ENCODE results near the gene CCDC188. TPM values are rescaled to one million over a fixed set of nuclear protein-coding genes. Genes with fewer than 3 reads are reported as not detected.

CCDC188 gene
- total RNA-seq, 2 experiments from 2014 or later, result not detected

- H4K20me1 ChIP-seq (ENCODE audit: insufficient read depth, low read length), result no peaks in the 10 kb centered on the region
- H3K36me3 ChIP-seq (ENCODE audit: insufficient read depth, low read length), result no peaks in the 10 kb centered on the region
- intact Hi-C loops (cut with micrococcal nuclease; ENCODE audit: unreplicated experiment), result no loop called here
- no peaks in the 10 kb centered on the region for H3K4me1 ChIP-seq (ENCODE audit: insufficient read depth, low read length, poor library complexity, severe bottlenecking)
- no TSS peak for BruUV-seq (replicated peaks)
- TF ChIP-seq EZH2phosphoT487 (IDR thresholded peaks at IDR 0.05; ENCODE audit: borderline replicate concordance, low read depth, low read length) (no peak), CTCF (conservative IDR thresholded peaks at IDR 0.05; ENCODE audit: low read length) (no peak; the same call in 1 of the 2 replicates)
- no peak overlapping the region for H3K4me3 ChIP-seq (ENCODE audit: low read depth, low read length, poor library complexity, severe bottlenecking)
- no peaks in the 10 kb centered on the region for H3K9me3 ChIP-seq (ENCODE audit: low read length)
- ChIA-PET CTCF (ENCODE audit: unreplicated experiment) (no interaction called here), POLR2A (no interaction called here)
- H3K9me2 ChIP-seq (ENCODE audit: insufficient read depth, low read length), result no peaks in the 10 kb centered on the region
- H3K27ac ChIP-seq (ENCODE audit: low read depth, low read length, poor library complexity, severe bottlenecking), result no peak overlapping the region
- no peak overlapping the region for H3K4me2 ChIP-seq (ENCODE audit: low read length)
- H2AFZ ChIP-seq (ENCODE audit: low read length), result no peak overlapping the region
- no peaks in the 10 kb centered on the region for H3K79me2 ChIP-seq (ENCODE audit: insufficient read depth, low read depth, low read length)
- no peak for DNase-seq (ENCODE audit: low spot score)
Observed at GRCh38 chr22:20180245-20180630, 29.4 kb upstream of the CCDC188 start.

- no peaks in the 10 kb centered on the region for H4K20me1 ChIP-seq (ENCODE audit: insufficient read depth, low read length)
- H3K9me2 ChIP-seq (ENCODE audit: insufficient read depth, low read length), result no peaks in the 10 kb centered on the region
- DNase-seq (ENCODE audit: low spot score), result no peak
- H2AFZ ChIP-seq (ENCODE audit: low read length), result no peak overlapping the region
- H3K4me3 ChIP-seq (ENCODE audit: low read depth, low read length, poor library complexity, severe bottlenecking), result no peak overlapping the region
- no peaks in the 10 kb centered on the region for H3K36me3 ChIP-seq (ENCODE audit: insufficient read depth, low read length)
- no peaks in the 10 kb centered on the region for H3K79me2 ChIP-seq (ENCODE audit: insufficient read depth, low read depth, low read length)
- H3K27ac ChIP-seq (ENCODE audit: low read depth, low read length, poor library complexity, severe bottlenecking), result no peak overlapping the region
- H3K4me1 ChIP-seq (ENCODE audit: insufficient read depth, low read length, poor library complexity, severe bottlenecking), result no peaks in the 10 kb centered on the region
- H3K4me2 ChIP-seq (ENCODE audit: low read length), result no peak overlapping the region
- no peak for TF ChIP-seq EZH2phosphoT487 (IDR thresholded peaks at IDR 0.05; ENCODE audit: borderline replicate concordance, low read depth, low read length)
- POLR2A ChIA-PET, result no interaction called here
- CTCF ChIA-PET (ENCODE audit: unreplicated experiment), result no interaction called here
- no TSS peak for BruUV-seq (replicated peaks)
- intact Hi-C loops (cut with micrococcal nuclease; ENCODE audit: unreplicated experiment), result no loop called here
- no peaks in the 10 kb centered on the region for H3K9me3 ChIP-seq (ENCODE audit: low read length)
Observed at GRCh38 chr22:20179455-20180244, 28.8 kb upstream of the CCDC188 start.

GRCh38 chr22:20178915-20179227 is 28.0 kb upstream of the CCDC188 start:
- Histone ChIP-seq H3K9me2 (ENCODE audit: insufficient read depth, low read length) (no peaks in the 10 kb centered on the region), H3K9me3 (ENCODE audit: low read length) (no peaks in the 10 kb centered on the region), H3K79me2 (ENCODE audit: insufficient read depth, low read depth, low read length) (no peaks in the 10 kb centered on the region), H3K36me3 (ENCODE audit: insufficient read depth, low read length) (no peaks in the 10 kb centered on the region), H3K4me3 (ENCODE audit: low read depth, low read length, poor library complexity, severe bottlenecking) (no peak overlapping the region), H3K4me2 (ENCODE audit: low read length) (no peak overlapping the region), H3K27ac (ENCODE audit: low read depth, low read length, poor library complexity, severe bottlenecking) (no peak overlapping the region), H4K20me1 (ENCODE audit: insufficient read depth, low read length) (no peaks in the 10 kb centered on the region), H3K4me1 (ENCODE audit: insufficient read depth, low read length, poor library complexity, severe bottlenecking) (no peaks in the 10 kb centered on the region), H2AFZ (ENCODE audit: low read length) (no peak overlapping the region)
- POLR2A ChIA-PET, result no interaction called here
- TF ChIP-seq CTCF (conservative IDR thresholded peaks at IDR 0.05; ENCODE audit: low read length) (no peak), EZH2phosphoT487 (IDR thresholded peaks at IDR 0.05; ENCODE audit: borderline replicate concordance, low read depth, low read length) (no peak)
- no TSS peak for BruUV-seq (replicated peaks)
- DNase-seq (ENCODE audit: low spot score), result no peak
- CTCF ChIA-PET (ENCODE audit: unreplicated experiment), result no interaction called here
- intact Hi-C loops (cut with micrococcal nuclease; ENCODE audit: unreplicated experiment), result no loop called here

All from OCI-LY7 (cell line).